Loucy (cell line): Measurements from ENCODE around the gene CTIF.

Experiments used
- H2AFZ ChIP-seq: fragments of 200-600 bp; sonication (generic); 2 replicates; pipeline ENCODE4 v1.6.0; 2016; ENCODE audit warnings: antibody characterized with exemption, mild to moderate bottlenecking, low read length, moderate library complexity
- H3F3A ChIP-seq: fragments of 200-600 bp; 2 replicates; pipeline ENCODE4 v1.6.0; 2016; ENCODE audit warnings: antibody characterized with exemption, low read depth, mild to moderate bottlenecking
- H3K27me3 ChIP-seq: fragments of 200-600 bp; sonication (generic); 2 replicates; pipeline ENCODE4 v1.6.1; 2014; ENCODE audit warnings: low read length, mild to moderate bottlenecking; ENCODE audit not compliant: insufficient read depth, poor library complexity, severe bottlenecking
- H3K36me3 ChIP-seq: fragments of 200-600 bp; sonication (generic); 2 replicates; pipeline ENCODE4 v1.6.1; 2016; ENCODE audit warnings: low read length; ENCODE audit not compliant: insufficient read depth
- H3K4me1 ChIP-seq: fragments of 200-600 bp; sonication (generic); 2 replicates; pipeline ENCODE4 v1.5.1; 2014; ENCODE audit warnings: low read length, mild to moderate bottlenecking; ENCODE audit not compliant: insufficient read depth, poor library complexity, severe bottlenecking
- H3K4me2 ChIP-seq: fragments of 200-600 bp; sonication (generic); 2 replicates; pipeline ENCODE4 v1.6.0; 2014; ENCODE audit warnings: antibody characterized with exemption, low read length, low read depth, mild to moderate bottlenecking; ENCODE audit not compliant: poor library complexity, severe bottlenecking
- H3K4me3 ChIP-seq: fragments of 200-600 bp; sonication (generic); 2 replicates; pipeline ENCODE4 v1.5.1; 2014; ENCODE audit warnings: low read length, mild to moderate bottlenecking, mixed read lengths; ENCODE audit not compliant: poor library complexity, severe bottlenecking
- H3K79me2 ChIP-seq: fragments of 200-600 bp; sonication (generic); 2 replicates; pipeline ENCODE4 v1.6.1; 2014; ENCODE audit warnings: low read length; ENCODE audit not compliant: insufficient read depth
- H3K9ac ChIP-seq: fragments of 200-600 bp; sonication (generic); 2 replicates; pipeline ENCODE4 v1.6.0; 2014; ENCODE audit warnings: mild to moderate bottlenecking, low read depth, low read length, moderate library complexity; ENCODE audit not compliant: poor library complexity, severe bottlenecking
- H3K9me2 ChIP-seq: fragments of 200-600 bp; sonication (generic); replicated peaks from 2 replicates; pipeline ENCODE4 v1.6.1; 2016; ENCODE audit warnings: low read depth, low read length, mixed read lengths
- H3K9me3 ChIP-seq: fragments of 200-600 bp; sonication (generic); 2 replicates; pipeline ENCODE4 v1.6.1; 2014; ENCODE audit warnings: mild to moderate bottlenecking, antibody characterized with exemption, low read length, low read depth; ENCODE audit not compliant: insufficient read depth
- H4K20me1 ChIP-seq: fragments of 200-600 bp; sonication (generic); 2 replicates; pipeline ENCODE4 v1.6.0; 2014; ENCODE audit warnings: antibody characterized with exemption, low read length, mild to moderate bottlenecking; ENCODE audit not compliant: insufficient read depth, poor library complexity, severe bottlenecking
- EZH2phosphoT487 ChIP-seq: fragments of 200-600 bp; IDR thresholded peaks from 2 replicates; pipeline ENCODE4 v1.6.1; 2018; ENCODE audit warnings: antibody characterized with exemption, mild to moderate bottlenecking, moderate library complexity, borderline replicate concordance
- TF ChIP-seq, protein P1 (sequence below): fragments of 200-600 bp; sonication (generic); conservative IDR thresholded peaks from 2 replicates; pipeline ENCODE4 v1.5.1; 2014; ENCODE audit warnings: mild to moderate bottlenecking, antibody characterized with exemption, low read length

Gene CTIF

DNA sequence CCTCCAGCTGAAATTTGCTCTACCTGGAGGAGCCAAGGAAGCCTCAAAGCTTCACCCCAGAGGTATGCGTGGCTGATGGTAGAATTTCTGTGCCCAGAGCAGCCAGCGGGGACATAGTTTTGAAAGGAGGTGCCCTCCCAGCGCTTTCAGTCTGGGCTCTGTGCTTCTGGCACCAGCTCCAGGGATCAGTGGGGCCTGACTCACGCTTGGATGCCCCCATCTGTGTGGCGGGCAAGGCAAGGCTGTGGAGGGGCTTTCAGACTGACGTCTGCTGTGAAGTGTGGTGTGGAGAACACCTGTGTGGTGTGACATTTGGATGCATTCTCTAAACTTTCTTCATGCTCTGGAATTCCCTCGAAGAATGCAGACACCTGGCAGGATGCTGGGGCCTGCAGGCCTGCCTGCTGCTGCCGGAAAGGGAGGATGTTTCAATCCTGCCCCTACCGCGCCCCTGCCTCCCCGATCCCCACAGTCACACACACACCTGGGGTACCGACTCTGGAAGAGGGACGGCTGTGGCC lies 84.1 kb downstream of the CTIF start:
- Histone ChIP-seq H2AFZ (no peak overlapping the region), H3K27me3 (no peaks in the 10 kb centered on the region), H3K4me1 (no peaks in the 10 kb centered on the region), H3K79me2 (no peaks in the 10 kb centered on the region), H3K4me2 (no peak overlapping the region), H3K9me3 (no peaks in the 10 kb centered on the region), H4K20me1 (no peaks in the 10 kb centered on the region), H3K4me3 (no peak overlapping the region), H3K9me2 (no peaks in the 10 kb centered on the region), H3F3A (no peaks in the 10 kb centered on the region), H3K9ac (no peak overlapping the region), H3K36me3 (peaks cover 5% of the 10 kb centered on the region; the same call in 1 of the 2 replicates)
- TF ChIP-seq, protein P1, sequence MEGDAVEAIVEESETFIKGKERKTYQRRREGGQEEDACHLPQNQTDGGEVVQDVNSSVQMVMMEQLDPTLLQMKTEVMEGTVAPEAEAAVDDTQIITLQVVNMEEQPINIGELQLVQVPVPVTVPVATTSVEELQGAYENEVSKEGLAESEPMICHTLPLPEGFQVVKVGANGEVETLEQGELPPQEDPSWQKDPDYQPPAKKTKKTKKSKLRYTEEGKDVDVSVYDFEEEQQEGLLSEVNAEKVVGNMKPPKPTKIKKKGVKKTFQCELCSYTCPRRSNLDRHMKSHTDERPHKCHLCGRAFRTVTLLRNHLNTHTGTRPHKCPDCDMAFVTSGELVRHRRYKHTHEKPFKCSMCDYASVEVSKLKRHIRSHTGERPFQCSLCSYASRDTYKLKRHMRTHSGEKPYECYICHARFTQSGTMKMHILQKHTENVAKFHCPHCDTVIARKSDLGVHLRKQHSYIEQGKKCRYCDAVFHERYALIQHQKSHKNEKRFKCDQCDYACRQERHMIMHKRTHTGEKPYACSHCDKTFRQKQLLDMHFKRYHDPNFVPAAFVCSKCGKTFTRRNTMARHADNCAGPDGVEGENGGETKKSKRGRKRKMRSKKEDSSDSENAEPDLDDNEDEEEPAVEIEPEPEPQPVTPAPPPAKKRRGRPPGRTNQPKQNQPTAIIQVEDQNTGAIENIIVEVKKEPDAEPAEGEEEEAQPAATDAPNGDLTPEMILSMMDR = no peak
- no peak for TF ChIP-seq EZH2phosphoT487

DNA sequence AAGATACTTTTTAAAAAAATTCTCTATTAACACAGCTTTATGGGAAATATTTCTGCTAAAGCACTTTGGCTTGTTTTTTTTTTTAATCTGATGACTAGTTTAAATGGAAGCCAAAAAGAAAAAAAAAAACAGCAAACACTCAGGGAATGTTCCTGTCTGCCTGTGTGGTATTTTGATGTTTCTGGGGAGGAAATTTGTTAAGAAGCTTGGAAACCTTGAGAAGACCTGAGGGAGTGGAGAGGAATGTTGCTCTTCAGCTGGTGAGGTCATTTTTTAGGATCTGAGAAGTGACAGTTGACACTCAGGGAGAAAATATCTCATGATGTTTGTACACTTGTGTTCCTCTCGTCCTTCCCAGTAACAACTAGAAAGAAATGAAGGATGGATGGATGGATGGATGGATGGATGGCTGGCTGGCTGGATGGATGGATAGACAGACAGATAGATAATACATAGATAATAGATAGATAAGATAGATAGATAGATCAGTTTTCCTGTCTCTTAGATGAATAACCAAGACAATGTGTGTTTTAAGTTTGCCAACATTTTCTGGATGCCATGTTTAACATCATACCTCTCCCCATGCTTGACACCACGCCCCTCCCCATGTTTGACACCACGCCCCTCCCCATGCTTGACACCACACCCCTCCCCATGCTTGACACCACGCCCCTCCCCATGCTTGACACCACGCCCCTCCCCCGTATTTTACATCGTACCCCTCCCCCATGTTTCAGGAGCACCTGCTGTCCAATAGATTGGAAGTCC lies 84.8 kb downstream of the CTIF start:
- Histone ChIP-seq H3K4me1 (no peaks in the 10 kb centered on the region), H3K4me2 (no peak overlapping the region), H2AFZ (no peak overlapping the region), H3K27me3 (no peaks in the 10 kb centered on the region), H3K4me3 (no peak overlapping the region), H3K79me2 (no peaks in the 10 kb centered on the region), H3K9me2 (no peaks in the 10 kb centered on the region), H3K9ac (no peak overlapping the region), H3K9me3 (no peaks in the 10 kb centered on the region), H3K36me3 (peaks cover 5% of the 10 kb centered on the region; the same call in 1 of the 2 replicates), H4K20me1 (no peaks in the 10 kb centered on the region), H3F3A (no peaks in the 10 kb centered on the region)
- TF ChIP-seq, protein P1 = no peak
- TF ChIP-seq EZH2phosphoT487 = no peak

DNA sequence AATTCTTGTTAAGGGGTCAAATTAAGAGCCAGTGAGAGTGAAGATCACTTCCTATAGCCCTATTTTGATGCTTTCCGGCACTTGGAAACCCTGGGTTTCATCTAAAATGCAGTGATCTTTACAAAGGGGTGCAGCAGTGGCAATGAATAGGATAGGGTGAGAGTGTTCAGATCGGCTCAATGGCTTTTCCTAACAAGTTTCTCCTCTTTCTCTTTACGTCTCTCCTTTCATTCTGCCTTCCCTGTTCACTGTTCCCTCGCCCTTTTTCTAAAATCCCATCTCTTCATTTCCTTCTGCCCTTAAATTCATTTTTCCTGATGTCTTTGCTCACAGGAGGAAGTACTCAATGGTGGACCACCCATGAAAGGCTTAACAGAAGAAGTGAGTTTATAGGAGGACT lies 86.0 kb downstream of the CTIF start:
- TF ChIP-seq, protein P1 = no peak
- TF ChIP-seq EZH2phosphoT487 = no peak
- H3K9me3 ChIP-seq = no peaks in the 10 kb centered on the region
- H3K4me2 ChIP-seq = no peak overlapping the region
- no peaks in the 10 kb centered on the region for H3F3A ChIP-seq
- H3K36me3 ChIP-seq = peaks cover 7% of the 10 kb centered on the region; the same call in 1 of the 2 replicates
- H3K79me2 ChIP-seq = no peaks in the 10 kb centered on the region
- no peak overlapping the region for H3K4me3 ChIP-seq
- H3K9me2 ChIP-seq = no peaks in the 10 kb centered on the region
- H3K4me1 ChIP-seq = no peaks in the 10 kb centered on the region
- H3K27me3 ChIP-seq = no peaks in the 10 kb centered on the region
- H2AFZ ChIP-seq = no peak overlapping the region
- H3K9ac ChIP-seq = no peak overlapping the region
- no peaks in the 10 kb centered on the region for H4K20me1 ChIP-seq
